HG02885 (cell line): ENCODE measurements around the gene TACC3.

Experiments used
- ATAC-seq: cut with Tn5 transposase; IDR thresholded peaks from one replicate; pipeline ENCODE4 v1.9.1; 2021; ENCODE audit warnings: mild to moderate bottlenecking; ENCODE audit not compliant: unreplicated experiment, poor library complexity

The TACC3 gene

DNA sequence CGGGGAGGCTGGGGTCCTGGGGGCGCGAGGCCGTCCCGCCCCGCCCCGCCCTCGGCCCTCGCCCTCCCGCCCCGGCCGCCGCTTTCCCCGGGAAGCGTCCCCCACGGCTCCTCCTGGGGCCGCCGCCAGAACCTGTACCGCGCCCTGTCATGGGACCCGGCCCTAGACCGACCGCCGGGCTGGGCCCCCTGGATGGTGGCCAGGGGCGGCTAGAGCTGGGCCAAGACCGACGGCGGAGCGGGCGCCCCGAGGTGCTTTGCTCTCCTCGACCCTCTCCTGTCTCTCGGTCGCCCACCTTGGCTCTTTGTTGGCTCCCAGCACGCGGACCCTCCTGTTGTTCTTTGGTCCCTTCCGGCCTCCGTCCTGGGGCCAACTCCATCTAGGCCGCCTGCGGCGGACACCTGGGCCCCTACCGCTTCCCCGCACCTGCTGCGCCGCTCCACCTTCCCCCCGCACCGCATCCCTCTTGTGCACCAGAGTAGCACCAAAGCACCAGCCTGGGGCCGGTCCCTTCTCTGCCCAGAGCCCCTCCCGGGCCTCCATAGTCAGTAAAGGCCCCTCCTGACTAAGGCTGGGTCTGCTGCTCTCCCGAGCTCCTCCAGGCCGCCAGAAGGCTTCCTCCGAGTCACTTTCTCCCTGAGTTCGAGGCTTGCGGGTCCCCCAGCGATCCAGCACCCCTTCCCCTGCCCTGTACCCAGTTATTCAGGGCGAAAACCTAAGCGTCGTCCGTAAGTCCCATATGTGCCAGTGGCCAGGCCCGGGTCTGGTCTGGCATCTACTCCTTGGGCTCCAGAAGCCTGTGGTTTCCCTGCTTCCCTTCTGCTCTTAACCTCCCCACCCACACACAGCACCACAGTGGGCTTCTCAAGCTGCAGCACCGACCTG lies 587 bp downstream of the TACC3 start:
- ATAC-seq, result no peak

DNA sequence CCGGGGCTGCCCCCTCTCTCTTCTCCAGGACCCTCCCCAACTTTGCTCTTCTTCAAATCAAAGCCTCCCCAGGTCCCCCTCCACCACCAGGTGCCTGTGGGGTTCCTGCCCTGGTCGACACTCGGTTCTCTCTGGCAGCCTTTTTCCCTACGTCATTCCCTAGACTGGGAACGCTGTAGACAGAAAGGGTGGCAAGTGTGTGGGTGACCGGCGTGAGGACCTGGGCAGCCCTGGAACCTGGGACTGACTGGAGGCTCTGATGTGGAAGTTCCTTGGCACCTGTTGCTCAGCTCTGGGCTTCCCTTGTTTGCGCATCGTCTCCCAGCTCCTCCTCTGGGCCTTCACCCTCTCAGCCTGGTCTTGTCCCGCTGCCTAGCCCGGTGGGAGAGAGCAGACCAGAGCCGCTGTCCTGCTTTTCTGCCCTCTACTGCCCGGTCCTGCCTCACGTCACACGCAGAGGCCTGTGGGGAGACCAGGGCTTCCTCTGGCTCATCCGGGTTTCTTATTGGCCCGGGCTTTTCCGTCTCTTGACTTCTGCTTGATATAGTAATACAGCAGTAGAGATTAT lies 1.3 kb downstream of the TACC3 start:
- ATAC-seq, result no peak

DNA sequence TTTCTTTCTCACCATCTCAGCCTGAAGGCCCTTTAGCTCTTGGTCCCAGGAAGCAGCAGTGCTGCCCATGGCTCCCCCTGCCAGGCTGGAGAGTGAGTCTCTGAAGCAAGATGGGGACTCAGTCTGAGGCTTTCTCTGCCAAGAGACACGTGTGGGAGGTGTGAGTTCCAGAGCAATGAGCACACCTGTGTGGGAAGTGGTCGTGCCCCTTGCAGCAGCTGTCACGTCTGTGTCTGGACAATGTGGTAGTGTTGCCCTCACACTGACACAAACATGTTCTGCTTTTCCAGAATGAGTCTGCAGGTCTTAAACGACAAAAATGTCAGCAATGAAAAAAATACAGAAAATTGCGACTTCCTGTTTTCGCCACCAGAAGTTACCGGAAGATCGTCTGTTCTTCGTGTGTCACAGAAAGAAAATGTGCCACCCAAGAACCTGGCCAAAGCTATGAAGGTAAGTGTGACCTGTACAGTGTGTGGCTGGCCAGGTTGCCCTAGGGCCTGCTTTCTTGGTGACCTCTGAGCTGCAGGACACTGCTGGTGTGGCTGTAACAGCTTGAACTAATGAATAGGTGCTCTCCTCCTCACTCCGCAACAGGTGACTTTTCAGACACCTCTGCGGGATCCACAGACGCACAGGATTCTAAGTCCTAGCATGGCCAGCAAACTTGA lies 1.9 kb downstream of the TACC3 start:
- no peak for ATAC-seq

DNA sequence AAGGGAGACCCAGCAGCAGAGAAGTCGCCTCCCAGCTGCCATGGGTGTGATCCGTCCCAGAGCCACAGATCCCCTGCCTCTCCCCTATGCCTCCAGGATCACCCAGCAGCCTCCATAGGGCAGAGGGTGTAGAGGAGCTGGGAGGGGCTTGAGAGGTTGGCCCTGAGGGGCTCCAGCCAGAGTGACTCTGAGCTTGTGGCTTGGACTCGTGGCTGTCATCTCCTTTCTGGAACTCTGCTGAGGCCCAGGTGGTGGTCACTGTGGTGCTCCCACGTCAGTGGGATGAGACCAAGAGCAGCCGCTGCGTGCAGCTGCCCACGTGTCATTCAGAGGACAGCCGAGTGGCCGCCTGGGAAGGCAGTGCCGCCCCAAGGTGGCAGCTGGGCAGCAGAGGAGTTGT lies 4.2 kb downstream of the TACC3 start:
- no peak for ATAC-seq

DNA sequence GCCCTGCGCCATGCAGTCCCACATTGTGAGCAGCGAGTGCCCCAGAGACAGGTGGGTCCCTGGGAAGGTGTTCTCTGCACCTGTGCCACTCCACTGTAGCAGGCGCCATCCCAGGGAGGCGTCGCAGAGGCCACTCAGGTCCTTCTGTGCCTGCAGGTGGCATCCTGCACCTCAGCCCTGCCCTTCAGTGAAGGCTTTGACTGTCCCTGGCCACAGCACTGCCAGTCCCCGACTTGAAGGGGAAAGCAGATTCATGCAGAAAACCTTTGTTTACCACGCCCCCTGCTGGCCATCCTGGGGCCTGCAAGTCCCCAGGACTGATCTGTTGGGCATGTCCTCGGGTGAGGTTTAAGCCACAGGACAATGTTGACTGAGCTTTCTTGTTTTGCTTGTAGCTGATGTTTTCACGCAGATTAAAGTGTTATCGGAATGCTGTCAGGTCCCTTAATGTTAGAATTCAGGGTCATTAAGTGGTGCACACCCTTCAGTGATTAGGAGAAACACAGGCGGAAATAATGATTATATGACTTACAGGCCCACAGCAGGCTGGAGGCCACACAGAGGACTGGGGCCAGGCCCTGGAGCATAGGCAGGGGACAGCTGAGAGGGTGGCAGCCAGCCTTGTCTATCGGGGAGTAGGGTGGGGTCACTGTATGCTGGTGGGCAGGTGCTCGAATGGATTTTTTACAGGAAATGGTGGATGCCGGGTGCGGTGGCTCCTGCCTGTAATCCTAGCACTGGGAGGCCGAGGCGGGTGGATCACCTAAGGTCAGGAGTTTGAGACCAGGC lies 5.0 kb downstream of the TACC3 start:
- ATAC-seq, result peak; percentile 28

DNA sequence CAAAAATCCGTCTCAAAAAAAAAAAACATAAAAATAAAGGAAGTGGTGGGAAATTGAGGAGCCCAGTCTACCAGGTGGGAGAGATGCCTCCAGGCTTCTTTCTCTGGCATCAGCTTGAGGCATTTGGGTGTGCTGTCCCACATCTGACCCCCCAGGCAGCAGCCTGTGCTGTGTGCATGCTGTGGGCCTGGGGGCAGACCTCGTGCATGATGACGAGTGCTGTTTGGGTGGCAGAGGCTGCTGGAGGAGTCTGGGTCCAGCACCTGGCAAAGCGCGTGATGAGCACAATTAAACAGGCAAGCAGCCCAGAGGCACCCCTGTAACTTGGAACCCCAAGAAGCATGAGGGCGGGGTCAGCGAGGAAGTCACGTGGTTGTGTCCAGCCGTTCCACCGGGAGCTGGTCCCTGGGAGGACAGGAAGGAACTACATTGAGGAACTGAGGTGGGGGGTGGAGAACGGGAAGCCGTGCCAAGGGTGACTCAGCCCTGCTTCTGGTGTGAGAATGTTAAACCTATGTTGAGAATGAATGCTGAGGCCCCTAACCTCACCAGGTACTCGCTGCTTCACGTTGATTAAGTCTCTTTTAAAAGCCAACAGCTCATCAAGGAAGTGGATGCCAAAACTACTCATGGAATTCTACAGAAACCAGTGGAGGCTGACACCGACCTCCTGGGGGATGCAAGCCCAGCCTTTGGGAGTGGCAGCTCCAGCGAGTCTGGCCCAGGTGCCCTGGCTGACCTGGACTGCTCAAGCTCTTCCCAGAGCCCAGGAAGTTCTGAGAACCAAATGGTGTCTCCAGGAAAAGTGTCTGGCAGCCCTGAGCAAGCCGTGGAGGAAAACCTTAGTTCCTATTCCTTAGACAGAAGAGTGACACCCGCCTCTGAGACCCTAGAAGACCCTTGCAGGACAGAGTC lies 6.1 kb downstream of the TACC3 start:
- no peak for ATAC-seq

DNA sequence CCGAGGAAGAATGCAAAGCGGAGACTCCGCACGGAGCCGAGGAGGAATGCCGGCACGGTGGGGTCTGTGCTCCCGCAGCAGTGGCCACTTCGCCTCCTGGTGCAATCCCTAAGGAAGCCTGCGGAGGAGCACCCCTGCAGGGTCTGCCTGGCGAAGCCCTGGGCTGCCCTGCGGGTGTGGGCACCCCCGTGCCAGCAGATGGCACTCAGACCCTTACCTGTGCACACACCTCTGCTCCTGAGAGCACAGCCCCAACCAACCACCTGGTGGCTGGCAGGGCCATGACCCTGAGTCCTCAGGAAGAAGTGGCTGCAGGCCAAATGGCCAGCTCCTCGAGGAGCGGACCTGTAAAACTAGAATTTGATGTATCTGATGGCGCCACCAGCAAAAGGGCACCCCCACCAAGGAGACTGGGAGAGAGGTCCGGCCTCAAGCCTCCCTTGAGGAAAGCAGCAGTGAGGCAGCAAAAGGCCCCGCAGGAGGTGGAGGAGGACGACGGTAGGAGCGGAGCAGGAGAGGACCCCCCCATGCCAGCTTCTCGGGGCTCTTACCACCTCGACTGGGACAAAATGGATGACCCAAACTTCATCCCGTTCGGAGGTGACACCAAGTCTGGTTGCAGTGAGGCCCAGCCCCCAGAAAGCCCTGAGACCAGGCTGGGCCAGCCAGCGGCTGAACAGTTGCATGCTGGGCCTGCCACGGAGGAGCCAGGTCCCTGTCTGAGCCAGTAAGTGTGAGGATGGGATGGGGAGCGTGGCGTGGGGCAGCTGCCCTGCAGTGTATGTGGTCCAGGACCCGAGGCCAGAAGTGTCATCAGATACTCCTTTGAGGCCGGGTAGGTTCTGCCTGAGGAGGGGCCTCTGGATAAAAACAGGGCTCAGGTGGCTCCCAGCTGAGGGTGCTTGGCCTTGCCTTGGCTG lies 7.0 kb downstream of the TACC3 start:
- no peak for ATAC-seq

DNA sequence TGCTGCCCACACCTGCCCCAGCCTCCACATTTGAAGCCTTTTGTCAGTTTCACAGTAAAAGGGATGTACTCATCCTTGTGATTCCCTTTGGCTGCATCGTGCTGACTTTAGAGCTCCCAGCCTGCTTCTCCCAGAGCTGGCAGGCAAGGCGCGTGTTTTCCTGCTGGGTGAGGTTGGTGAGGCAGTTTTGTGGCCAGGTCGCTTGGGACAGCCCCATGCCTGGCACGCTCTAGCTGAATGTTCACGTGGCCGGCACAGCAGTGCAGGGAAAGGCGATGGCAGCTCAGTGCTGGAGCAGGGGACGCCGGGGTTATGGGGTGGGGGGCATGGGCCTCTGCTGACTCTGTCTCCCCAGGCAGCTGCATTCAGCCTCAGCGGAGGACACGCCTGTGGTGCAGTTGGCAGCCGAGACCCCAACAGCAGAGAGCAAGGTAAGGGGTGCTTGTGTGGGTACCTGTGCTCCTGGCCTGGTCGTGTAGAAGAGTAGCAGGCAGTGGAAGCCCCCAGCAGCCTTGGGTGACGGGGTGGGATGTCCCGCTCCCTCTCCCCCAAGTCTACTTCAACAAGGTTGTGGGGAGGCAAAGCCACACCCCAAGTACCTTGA lies 9.3 kb downstream of the TACC3 start:
- no peak for ATAC-seq

DNA sequence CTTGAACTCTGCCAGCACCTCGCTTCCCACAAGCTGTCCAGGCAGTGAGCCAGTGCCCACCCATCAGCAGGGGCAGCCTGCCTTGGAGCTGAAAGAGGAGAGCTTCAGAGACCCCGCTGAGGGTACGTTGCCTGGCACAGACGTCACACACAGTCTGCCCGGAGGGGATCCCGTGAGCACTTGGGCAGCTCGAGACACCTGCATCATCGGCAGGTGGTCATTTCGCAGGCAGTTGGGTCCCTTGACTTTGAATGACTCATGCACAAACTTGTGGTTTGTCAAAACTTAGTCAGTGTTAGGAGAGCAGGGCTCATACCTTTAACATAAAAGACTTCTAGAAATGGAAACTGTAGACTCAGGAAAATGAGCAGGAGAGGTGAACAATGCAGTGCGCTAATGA lies 9.9 kb downstream of the TACC3 start:
- ATAC-seq, result no peak

DNA sequence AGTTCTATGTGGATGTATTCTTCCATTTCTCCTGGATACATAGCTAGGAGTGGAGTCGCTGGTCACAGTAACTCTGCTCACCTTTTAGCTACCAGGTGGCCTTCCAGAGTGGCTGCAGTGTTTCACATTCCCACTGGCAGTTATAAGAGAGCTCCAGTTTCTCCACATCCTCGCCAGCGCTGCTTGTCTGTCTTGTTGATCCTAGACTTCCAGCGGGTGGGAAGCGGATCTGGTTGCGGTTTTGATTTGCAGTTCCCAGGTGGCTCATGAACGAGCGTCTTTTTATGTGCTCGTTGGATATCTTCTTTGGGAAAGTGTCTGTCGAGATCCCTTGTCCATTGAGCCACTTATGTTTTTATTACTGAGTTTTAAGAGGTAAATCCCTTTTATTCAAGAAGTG lies 11.6 kb downstream of the TACC3 start:
- no peak for ATAC-seq

DNA sequence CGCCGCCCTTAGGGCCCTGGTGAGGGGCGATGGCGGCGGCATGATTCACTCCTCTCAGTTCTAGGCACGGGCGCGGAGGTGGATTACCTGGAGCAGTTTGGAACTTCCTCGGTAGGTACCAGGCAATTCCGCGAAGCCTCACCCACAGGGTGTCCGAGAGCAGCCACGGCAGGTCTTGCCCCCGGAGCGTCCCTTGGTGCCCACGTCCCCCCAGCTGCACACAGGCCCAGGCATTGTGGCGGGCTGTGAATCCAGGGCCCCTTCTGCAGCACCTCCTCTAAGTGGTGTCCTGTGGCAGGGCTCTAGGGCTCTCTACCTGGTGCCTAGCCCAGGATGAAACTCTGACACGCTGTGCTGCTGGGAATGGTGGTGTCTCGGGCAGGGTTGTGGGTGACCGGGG lies 13.9 kb downstream of the TACC3 start:
- no peak for ATAC-seq

DNA sequence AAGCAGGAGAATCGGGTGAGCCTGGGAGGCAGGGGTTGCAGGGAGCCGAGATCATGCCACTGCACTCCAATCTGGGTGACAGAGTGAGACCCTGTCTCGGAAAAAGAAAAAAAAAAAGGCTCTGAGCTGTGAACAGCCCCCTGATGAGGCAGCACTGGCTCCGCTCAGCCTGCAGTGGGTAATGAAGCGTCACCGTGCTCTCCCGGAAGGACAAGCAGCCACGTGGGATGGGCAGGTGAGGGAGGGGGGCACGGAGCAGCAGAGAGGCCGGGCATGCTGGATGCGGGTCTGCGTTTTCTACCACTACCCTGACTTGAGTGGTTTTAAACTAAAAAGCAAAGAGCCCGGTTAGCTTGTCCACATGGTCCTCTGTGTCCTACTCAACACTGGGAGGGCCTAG lies 15.5 kb downstream of the TACC3 start:
- no peak for ATAC-seq

DNA sequence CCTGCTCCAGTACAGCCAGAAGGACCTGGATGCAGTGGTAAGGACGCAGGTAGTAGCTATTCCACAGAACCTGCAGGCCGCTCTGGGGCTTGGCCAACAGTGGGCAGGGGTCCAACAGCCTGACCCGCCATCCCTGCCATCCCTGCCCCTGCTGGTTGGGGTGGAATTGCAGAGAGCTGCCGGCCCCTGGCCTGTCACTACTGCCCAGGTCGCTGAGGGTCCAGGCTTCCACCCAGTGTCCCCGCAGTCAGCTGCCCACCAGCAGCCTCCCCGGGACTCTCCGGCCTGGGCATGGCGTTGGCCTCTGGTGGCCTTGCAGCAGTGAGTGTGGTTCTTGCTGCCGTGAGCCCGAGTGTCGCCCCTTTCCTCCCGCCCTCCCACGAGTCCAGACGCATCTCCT lies 16.3 kb downstream of the TACC3 start:
- no peak for ATAC-seq

DNA sequence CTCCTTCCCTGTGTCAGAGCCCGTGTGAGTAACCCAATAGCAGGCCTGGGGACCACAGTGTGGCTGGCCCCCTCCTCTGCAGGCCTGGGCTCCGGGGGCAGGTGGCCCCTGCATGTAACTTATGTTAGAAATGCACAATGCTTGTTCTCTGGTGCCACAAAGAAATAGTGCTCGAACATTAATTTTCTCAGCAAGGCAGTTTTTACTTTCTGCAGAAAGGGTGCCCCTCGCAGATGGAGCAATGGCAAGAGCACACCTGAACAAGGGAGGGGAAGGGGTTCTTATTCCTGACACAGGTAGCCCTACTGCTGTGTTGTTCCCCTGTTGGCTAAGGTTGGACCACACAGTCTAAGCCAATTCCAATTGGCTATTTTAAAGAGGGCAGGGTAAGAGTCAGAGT lies 17.1 kb downstream of the TACC3 start:
- no peak for ATAC-seq

DNA sequence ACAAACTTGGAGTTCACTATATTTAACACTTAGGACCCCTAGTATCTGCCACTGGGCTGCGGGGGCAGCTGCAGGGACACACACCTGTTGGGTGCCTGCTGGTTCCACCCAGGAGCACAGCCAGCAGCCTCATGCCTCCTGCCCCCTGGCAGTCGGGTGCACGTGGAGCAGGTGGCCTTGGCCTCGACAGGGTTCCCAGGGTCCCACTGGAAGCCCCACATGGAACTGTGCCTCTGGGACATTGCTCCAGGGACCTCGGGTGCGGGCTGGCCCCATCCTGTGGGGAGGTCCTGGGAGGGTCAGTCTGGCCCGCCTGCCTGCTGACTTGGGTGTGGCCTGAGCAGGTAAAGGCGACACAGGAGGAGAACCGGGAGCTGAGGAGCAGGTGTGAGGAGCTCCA lies 18.0 kb downstream of the TACC3 start:
- no peak for ATAC-seq

DNA sequence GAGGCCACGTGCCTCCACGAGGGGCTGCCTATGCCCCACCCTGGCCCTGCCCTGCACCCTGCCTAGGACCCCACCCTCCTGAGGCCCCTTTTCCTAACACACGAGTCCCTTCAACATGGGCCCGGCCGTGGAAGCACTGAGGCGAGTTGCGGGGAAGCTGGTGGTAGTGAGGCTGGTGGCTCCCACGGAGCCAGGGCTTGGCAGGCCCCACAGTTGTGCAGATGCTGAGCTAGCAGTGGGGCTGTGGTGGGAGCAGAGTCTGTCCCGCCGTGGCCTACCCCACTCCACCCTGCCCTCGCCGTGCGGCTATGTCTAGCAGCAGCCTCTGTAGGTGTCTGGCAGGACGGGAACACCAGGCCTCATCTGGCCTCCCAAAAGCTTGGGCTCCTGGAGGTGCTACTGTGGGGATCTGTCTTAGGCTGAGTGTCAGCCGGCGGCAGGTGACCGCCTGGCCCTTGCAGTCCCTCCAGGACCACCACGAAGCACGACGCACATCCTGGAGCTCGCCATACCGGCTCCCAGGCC lies 18.8 kb downstream of the TACC3 start:
- ATAC-seq, result no peak

DNA sequence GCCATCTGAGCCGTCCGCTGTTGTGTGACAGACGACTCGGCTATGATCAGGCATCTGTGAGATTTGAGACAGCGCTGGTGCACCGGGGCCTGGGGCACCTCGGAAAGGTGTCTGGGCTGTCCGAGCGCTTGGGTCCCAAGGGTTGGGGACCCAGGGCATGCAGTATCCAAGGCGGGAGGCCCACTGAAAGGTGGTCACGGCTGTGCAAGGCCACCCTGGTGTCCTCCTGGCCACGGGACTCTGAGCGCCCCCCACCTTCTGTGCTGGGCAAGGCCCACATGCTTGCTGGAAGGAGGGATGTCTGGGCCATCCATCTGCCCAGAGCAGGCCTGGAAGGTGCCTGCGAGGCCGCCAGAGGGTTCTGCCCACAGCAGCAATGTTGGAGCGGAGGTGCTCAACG lies 19.9 kb downstream of the TACC3 start:
- ATAC-seq, result no peak

DNA sequence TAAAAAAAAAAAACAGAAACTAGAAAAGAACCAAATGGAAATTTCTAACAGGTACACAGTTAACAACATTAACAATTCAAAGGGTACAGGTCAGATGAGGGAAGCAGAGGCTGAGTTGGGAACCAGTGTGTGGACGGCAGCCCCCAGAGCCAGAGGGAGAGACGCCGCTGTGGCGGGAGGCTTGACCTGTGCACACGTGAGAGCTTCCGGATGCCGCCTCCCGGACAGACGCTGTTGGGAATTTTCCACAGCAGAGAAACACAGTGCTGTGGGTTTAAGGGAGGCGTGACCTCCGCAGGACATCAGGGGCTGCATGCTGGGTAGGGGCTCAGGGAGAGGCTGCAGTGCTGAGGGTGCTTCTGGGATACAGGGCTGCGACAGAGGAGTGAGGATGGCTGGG lies 22.2 kb downstream of the TACC3 start:
- ATAC-seq, result no peak
